ENCODE results near the gene PPM1H.

- no peak for TF ChIP-seq ZFP41 (tag by site-specific recombination; IDR thresholded peaks at IDR 0.05; ENCODE audit: borderline replicate concordance)
- no peak for TF ChIP-seq CTCF (tag by site-specific recombination; IDR thresholded peaks at IDR 0.05)
- no peak for TF ChIP-seq REST (tag by site-specific recombination; IDR thresholded peaks at IDR 0.05)
- TF ChIP-seq ZNF561 (tag by site-specific recombination; IDR thresholded peaks at IDR 0.05; ENCODE audit: borderline replicate concordance), result no peak
- no peak for TF ChIP-seq ZNF639 (tag by site-specific recombination; IDR thresholded peaks at IDR 0.05)
Observed at GRCh38 chr12:62720661-62721330, 214.2 kb downstream of the PPM1H start.
